Suprapubic skin (tissue), 4 donors: ENCODE results near the gene TMEM131L. TPM values are rescaled to one million over a fixed set of nuclear protein-coding genes. Genes with fewer than 3 reads are reported as not detected.

Experiments used
- DNase-seq, 2 donors: peaks; one replicate each; pipeline ENCODE4 v3.0.0-alpha.2; 2019; ENCODE audit warnings: low spot score in 2 of 2
- H3K27ac ChIP-seq: fragments of 200-600 bp; sonication (generic); one replicate; pipeline ENCODE4 v1.5.1; 2019
- H3K27me3 ChIP-seq: fragments of 200-600 bp; sonication (generic); one replicate; pipeline ENCODE4 v1.5.1; 2019
- H3K36me3 ChIP-seq: fragments of 200-600 bp; sonication (generic); one replicate; pipeline ENCODE4 v1.5.1; 2019
- H3K4me1 ChIP-seq: fragments of 200-600 bp; sonication (generic); one replicate; pipeline ENCODE4 v1.5.1; 2019
- H3K4me3 ChIP-seq: fragments of 200-600 bp; sonication (generic); one replicate; pipeline ENCODE4 v1.5.1; 2019; ENCODE audit warnings: mild to moderate bottlenecking
- H3K9me3 ChIP-seq: fragments of 200-600 bp; sonication (generic); one replicate; pipeline ENCODE4 v1.5.1; 2019
- CTCF ChIP-seq, 2 donors: fragments of 200-600 bp in 1 of 2; fragments of 450-650 bp in 1 of 2; sonication (generic) in 1 of 2; IDR thresholded peaks; one replicate each; pipeline ENCODE4 v1.5.1; 2016 to 2019; ENCODE audit warnings: antibody characterized with exemption in 2 of 2, mild to moderate bottlenecking in 1 of 2, moderate library complexity in 1 of 2
- EP300 ChIP-seq: sonication (generic); formaldehyde crosslinking; IDR thresholded peaks from one replicate; pipeline ENCODE4 v1.6.1; 2017; ENCODE audit warnings: antibody characterized with exemption
- POLR2A ChIP-seq, 2 donors: fragments of 450-650 bp; IDR thresholded peaks; one replicate each; pipeline ENCODE4 v1.6.1; 2017; ENCODE audit warnings: antibody characterized with exemption in 2 of 2, mild to moderate bottlenecking in 2 of 2, moderate library complexity in 2 of 2
- POLR2AphosphoS5 ChIP-seq, 3 donors: sonication (generic); formaldehyde crosslinking; IDR thresholded peaks; one replicate each; pipeline ENCODE4 v1.6.1; 2017; ENCODE audit warnings: antibody characterized with exemption in 3 of 3
- WGBS: methylation state at CpG from one replicate; pipeline ENCODE4 v1.1.5; 2018; 5-methylcytosine and 5-hydroxymethylcytosine counted together
- total RNA-seq, 4 donors: library from RNA; depleted of rRNA; stranded (reverse); fragments of >200 nt; gene quantifications; one replicate each; pipeline ENCODE4 v1.1.0, GENCODE V29; 2016

The TMEM131L gene
- total RNA-seq, 4 donors from 2014 or later = 13.5 to 25.0 (median 17.2) TPM

- Histone ChIP-seq H3K36me3 (no peaks in the 10 kb centered on the region), H3K27ac (no peak overlapping the region), H3K9me3 (no peaks in the 10 kb centered on the region), H3K27me3 (no peaks in the 10 kb centered on the region), H3K4me1 (peaks cover 18% of the 10 kb centered on the region), H3K4me3 (no peak overlapping the region)
- no peak for TF ChIP-seq POLR2A (IDR thresholded peaks at IDR 0.05)
- TF ChIP-seq CTCF (IDR thresholded peaks at IDR 0.05) = no peak
- no peak for TF ChIP-seq POLR2AphosphoS5 (IDR thresholded peaks at IDR 0.05)
- TF ChIP-seq EP300 = no peak
- 84% methylated on average over 6 of the region's 6 CpGs for WGBS
- DNase-seq = no peak
Measured at GRCh38 chr4:153511104-153511503, 44.9 kb downstream of the TMEM131L start.

DNA sequence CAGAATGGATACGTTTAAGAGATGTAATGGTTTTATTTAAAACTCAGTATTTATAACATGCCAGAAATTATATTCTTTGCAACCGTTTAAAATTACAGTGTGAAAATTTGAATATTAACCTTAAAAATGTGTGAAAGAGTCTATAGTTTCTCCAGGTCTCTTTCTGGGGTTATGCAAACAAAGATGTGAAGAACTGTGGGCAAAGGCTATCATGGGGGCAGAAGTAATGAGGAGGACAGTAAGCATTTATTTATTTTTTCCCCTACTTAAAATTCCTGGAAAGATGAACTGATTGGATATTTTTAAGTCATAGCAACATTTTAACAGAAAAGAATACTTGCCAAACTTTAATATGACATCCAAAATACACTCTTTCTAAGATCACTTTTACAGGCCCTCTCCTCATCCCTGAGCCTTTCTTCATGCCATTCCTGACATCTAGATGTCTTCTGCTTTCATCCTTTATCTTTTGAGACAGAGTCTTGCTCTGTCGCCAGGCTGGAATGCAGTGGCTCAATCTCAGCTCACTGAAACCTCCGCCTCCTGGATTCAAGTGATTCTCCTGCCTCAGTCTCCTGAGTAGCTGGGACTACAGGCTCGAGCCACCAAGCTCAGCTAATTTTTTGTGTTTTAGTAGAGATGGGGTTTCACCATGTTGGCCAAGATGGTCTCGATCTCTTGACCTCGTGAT, 46.1 kb downstream of the TMEM131L start:
- H3K4me3 ChIP-seq = no peak overlapping the region
- no peaks in the 10 kb centered on the region for H3K27me3 ChIP-seq
- no peak overlapping the region for H3K27ac ChIP-seq
- H3K4me1 ChIP-seq = peaks cover 10% of the 10 kb centered on the region
- no peak for DNase-seq
- H3K9me3 ChIP-seq = no peaks in the 10 kb centered on the region
- 87% methylated on average over 7 of the region's 7 CpGs for WGBS
- no peaks in the 10 kb centered on the region for H3K36me3 ChIP-seq
- no peak for TF ChIP-seq POLR2AphosphoS5 (IDR thresholded peaks at IDR 0.05)
- TF ChIP-seq EP300 = no peak
- TF ChIP-seq POLR2A (IDR thresholded peaks at IDR 0.05) = no peak
- no peak for TF ChIP-seq CTCF (IDR thresholded peaks at IDR 0.05)

GRCh38 chr4:153512952-153513500, 46.9 kb downstream of the TMEM131L start:
- WGBS = 75% methylated on average over 3 of the region's 3 CpGs
- no peaks in the 10 kb centered on the region for H3K27me3 ChIP-seq
- H3K4me1 ChIP-seq = peaks cover 9% of the 10 kb centered on the region
- no peaks in the 10 kb centered on the region for H3K9me3 ChIP-seq
- DNase-seq = no peak
- H3K27ac ChIP-seq = peak overlapping the region; percentile 23
- no peak for TF ChIP-seq POLR2AphosphoS5 (IDR thresholded peaks at IDR 0.05)
- TF ChIP-seq POLR2A (IDR thresholded peaks at IDR 0.05) = no peak
- TF ChIP-seq CTCF (IDR thresholded peaks at IDR 0.05) = no peak
- no peak for TF ChIP-seq EP300
- no peaks in the 10 kb centered on the region for H3K36me3 ChIP-seq
- no peak overlapping the region for H3K4me3 ChIP-seq

DNA sequence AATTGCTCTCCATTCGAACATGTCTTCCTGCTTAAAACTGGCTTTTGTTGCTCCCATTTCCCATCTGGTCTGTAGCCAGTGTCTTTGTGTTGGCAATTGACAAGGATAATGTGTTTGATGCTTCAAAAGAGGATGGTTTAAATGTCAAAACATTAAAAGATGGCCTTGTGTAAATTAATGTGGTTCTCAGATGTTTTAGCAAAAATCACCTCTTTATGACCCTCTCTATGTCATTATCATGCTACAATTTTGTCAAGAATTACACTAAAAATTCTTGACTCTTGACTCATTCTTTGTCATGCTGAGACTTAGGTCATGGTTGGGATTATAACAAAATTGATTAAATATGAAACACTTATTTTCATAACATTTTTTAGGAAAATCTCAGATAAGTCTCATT, 47.4 kb downstream of the TMEM131L start:
- DNase-seq = no peak
- no peaks in the 10 kb centered on the region for H3K27me3 ChIP-seq
- H3K9me3 ChIP-seq = no peaks in the 10 kb centered on the region
- no peaks in the 10 kb centered on the region for H3K36me3 ChIP-seq
- no peak for TF ChIP-seq POLR2AphosphoS5 (IDR thresholded peaks at IDR 0.05)
- no peak overlapping the region for H3K4me3 ChIP-seq
- H3K27ac ChIP-seq = no peak overlapping the region
- WGBS = 22% methylated on average over 1 of the region's 1 CpG
- peaks cover 12% of the 10 kb centered on the region for H3K4me1 ChIP-seq

DNA sequence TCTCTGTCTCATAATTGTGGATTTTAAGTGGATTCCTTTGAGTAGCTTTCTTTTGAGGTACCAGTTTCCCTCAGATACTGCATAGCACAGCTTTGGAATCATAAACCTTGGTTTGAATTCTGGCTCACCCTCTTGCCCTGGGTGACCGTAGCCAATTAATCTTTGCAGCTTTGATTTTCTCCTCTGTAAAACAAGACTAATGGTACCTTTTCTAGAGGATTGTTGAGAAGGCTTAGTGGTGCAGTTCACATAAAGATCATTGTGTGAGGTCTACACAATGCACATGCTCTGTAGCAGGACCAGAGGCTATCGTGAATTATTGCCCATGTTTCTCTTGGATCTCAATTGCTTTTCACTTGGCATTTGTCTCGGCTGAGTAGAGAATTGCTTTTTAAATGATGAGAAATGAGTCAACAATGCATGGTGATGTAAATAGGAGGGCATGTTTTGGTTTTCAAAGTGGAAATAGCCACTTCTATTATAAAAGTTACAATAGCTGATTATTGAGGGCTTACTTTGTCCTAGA, 47.9 kb downstream of the TMEM131L start:
- Histone ChIP-seq H3K36me3 (no peaks in the 10 kb centered on the region), H3K4me1 (peaks cover 14% of the 10 kb centered on the region), H3K27me3 (no peaks in the 10 kb centered on the region), H3K27ac (no peak overlapping the region), H3K9me3 (no peaks in the 10 kb centered on the region), H3K4me3 (no peak overlapping the region)
- 43% methylated on average over 3 of the region's 3 CpGs for WGBS
- no peak for DNase-seq
- no peak for TF ChIP-seq EP300
- TF ChIP-seq POLR2AphosphoS5 (IDR thresholded peaks at IDR 0.05) = no peak
- no peak for TF ChIP-seq POLR2A (IDR thresholded peaks at IDR 0.05)
- no peak for TF ChIP-seq CTCF (IDR thresholded peaks at IDR 0.05)
